NCI-H460 (cell line): ENCODE results near the gene ZNF543. TPM values are rescaled to one million over a fixed set of nuclear protein-coding genes. Genes with fewer than 3 reads are reported as not detected.
"Not testable (repeated sequence)": the region's sequence is repeated elsewhere in the genome, so short reads cannot be mapped to it uniquely, and the experiment has no call there.

Source experiments
- DNase-seq: peaks from one replicate; pipeline ENCODE4 v3.0.0-alpha.2; 2016; ENCODE audit warnings: low read depth; ENCODE audit errors: extremely low read depth
- polyA plus RNA-seq: library from polyadenylated mRNA; depleted of rRNA; stranded (reverse); fragments of >200 nt; gene quantifications from 2 replicates; pipeline ENCODE4 v1.2.3, GENCODE V29; 2014; cell fraction: nucleus; rRNA removed
- total RNA-seq: library from RNA; depleted of rRNA; stranded (reverse); fragments of >200 nt; shearing (Covaris generic); gene quantifications from 2 replicates; pipeline ENCODE4 v1.2.3, GENCODE V29; 2014; rRNA removed

ZNF543 gene
- 9.8 and 10.1 TPM in 2 replicates for total RNA-seq
- polyA plus RNA-seq: 1.7 and 4.3 TPM in 2 replicates

DNA sequence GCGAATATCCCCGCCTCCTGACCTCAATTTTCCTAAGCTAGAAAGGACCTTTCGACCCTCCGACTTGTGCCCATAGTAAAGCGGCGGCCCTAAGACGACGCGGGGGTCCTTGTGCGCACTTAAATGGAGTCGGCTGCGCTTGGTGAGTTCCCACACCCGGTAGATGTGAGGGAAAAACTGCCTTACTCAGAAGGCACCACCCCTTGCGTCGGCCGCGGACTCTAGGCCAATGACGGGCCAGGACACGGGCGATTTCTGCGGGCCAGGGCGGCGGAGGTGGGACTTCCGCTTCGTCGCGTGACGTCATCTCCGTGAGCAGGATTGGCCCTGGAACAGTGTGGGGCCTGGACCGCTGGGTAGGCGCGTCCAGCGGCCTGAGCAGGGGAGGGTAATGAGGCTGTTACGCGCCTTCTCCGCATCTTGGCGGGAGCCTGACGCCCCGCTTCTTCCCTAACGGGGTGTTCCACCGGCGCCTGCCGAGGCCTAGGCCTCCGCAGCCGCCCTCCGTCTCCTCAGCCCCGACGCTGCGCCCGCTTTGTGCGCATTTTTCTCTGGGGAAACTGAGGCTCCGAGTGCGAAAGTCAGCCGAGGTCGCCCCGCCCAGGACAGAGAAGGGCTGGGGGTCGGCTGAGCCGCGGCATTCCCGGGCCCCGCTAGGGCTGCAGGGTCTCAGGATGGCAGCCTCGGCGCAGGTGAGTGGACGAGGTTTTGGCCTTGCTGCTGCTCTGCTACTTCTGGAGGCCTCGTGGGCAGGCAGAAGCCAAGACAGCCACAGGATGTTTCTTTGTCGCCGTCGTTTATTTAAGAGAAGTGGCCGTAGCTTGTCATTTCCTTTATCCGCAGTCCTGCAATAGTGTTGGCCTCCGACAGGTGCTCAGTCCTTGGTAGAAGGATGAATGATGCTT lies at the start of gene ZNF543:
ZNF543 (plus strand) TSS at position 293 of the 905 bp plus-strand sequence; CDS start at position 675, 382 bp downstream.
- DNase-seq: peak; percentile 93

DNA sequence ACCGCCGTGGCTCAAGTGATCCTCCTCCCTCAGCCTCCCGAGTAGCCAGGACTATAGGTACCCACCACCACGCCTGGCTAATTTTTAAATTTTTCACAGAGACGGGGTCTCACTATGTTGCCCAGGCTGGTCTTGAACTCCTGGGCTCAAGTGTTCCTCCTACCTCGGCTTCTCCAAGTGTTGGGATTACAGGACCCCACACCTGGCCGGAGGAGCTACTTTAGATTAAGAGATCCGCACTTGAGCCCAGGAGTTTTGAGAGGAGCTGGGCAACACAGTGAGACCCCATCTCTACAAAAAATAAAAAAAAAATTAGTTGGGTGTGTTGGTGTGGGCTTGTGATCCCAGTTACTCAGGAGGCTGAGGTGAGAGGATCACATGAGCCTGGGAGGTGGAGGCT lies 49.0 kb upstream of the ZNF543 start:
- no peak for DNase-seq

DNA sequence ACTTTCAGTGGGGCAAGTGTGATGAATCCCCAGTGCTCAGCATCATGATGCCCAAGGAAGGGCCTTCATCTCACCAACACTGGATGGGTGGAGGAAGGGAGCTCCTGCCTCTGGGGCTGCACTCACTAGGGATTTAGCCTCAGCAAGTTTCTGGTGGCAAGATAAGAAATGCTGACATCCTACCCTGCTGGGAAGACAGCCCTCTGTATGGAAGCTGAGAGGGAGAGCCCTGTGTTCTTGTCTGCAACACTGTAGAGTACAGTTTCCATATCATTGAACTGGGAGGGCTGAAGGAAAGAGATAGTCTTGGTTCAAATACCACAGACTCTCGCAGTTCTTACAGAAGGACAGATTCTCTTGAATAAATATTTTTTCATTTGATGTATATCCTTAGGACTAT lies 47.3 kb upstream of the ZNF543 start:
- DNase-seq: no peak

DNA sequence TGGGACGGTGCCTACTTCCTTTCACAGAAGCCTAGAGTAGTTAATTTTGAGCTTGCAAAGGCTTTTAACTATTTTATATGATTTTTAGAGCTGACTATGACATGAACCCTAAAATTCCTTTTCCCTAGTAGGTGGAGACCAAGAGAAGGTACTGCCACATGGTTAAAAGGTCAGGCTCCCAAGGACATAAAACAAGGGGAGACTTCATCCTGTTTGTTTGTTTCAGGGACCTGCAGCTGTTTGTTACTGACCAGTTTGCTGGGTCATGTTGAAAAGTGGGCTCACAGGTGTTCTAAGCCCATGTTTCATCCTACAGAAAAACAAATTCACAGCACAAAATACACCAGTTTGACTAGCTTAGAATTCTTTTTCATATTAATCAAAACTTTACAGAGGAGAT lies 43.8 kb upstream of the ZNF543 start:
- DNase-seq: no peak

DNA sequence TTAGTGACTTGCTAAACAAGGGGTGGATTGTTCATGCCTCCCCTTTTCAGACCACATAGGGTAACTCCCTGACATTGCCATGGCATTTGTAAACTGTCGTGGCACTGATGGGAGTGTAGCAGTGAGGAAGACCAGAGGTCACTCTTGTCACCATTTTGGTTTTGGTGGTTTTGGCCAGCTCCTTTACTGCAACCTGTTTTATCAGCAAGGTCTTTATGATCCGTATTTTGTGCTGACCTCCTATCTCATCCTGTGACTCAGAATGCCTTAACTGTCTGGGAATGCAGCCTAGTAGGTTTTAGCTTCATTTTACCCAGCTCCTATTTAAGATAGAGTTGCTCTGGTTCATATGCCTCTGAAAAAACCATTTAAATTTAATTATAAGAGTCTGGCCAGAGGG lies 41.8 kb upstream of the ZNF543 start:
- DNase-seq: not testable (repeated sequence)

DNA sequence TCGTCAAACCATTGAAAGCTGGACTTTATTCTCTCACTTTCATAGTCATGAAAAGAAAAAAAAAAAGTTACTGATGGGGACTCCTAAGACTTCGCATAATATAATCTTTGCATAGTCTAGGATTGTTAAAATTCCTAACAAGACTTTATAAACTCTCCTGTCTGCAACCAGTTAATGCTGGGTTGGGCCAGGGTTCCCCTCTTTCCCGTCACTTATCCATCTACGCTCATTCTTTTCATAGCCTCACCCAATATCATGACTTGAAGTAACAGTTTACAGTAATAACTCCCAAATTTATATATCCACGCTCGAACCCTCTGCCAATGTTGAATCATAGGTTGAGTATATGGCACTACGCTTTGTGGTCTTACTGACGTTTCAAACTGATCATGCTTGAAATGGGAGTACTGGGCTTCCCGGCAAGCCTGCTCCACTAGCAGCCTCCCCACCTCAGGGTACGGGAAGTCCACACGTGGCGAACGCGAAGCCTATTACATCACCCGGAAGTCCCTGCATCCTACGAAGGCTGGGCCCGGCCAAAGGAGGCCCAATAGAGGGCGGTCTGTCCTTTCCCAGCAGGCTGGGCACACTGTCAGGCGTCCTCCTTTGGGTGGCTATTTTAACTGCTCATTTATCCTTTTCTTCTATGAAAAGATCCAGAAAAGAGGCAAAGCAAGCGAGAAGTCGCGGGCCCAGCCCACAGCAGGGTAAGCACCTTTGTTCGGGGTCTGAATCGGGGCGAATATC lies 40.7 kb upstream of the ZNF543 start:
- peak; percentile 90 for DNase-seq

DNA sequence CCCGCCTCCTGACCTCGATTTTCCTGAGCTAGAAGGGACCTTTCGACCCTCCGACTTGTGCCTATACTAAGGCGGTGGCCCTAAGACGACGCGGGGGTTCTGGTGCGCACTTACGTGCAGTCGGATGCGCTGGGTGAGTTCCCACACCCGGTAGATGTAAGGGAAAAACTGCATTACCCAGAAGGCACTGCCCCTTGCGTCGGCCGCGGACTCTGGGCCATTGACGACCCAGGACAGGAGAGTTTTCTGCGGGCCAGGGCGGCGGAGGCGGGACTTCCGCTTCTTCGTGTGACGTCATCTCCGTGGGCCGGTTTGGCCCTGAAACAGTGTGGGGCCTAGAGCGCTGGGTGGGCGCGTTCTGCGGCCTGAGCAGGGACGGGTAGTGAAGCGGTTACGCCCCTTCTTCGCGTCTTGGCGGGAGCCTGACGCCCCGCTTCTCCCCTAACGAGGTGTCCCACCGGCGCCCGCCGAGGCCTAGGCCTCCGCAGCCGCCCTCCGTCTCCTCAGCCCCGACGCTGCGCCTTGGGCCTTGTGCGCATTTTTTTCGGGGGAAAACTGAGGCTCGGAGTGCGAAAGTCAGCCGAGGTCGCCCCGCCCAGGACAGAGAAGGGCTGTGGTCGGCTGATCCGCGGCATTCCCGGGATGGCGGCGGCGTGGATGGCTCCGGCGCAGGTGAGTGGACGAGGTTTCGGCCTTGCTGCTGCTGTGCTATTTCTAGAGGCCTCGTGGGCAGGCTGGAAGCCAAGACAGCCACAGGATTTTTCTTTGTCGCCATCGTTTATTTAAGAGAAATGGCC lies 39.9 kb upstream of the ZNF543 start, which contains the start of gene ZNF460:
ZNF460 (plus strand) TSS at position 321 of the 797 bp plus-strand sequence; CDS start at position 643, 322 bp downstream.
- DNase-seq: peak; percentile 92

DNA sequence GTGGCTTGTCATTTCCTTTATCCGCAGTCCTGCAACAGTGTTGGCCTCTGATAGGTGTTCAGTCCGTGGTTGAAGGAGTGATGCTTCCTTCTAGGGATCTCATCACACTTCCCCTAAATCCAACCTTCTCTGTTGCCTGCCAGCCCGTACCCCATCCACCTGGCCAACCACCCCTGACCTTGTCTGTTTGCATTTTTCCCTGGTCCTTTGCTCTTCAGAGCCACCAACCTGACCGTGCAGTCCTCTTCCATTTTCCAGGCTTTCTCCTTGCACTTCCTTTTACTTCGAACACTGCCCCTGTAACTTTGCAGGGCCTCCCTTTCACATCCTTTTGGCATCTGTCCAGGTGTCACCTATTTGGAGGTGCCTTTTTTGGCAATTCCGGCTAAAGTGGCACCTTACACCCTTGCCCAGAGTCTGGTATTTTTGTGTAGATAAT lies 39.3 kb upstream of the ZNF543 start:
- no peak for DNase-seq

DNA sequence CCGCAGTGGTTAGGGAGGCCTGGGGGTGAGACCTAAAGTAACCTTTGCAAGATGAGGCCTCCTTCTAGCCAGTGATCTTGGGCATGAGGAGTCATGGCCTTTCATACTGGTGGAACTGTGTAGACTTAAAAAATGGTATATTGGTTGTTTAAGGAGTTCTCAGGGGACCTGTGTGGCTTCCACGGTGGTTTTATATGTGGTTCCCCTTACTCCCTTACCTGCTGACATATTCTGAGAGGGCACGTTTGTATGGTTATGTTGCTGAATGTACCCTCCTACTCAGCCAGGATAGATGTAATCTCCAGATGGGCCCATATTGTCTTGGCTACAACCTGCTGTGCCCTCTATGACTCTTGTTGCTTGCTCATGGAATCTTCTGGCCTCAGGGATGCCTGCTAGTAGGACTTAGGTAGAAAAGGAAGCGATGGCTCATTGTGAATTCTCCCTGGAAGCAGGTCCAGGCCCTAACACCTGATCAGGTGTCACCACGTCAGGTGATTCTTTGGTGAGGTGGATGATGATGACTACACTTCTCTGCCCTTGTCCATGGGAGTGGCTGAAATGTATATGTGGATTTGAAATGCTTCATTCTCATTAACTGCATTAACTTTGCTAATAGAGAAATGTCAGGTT lies 38.1 kb upstream of the ZNF543 start:
- DNase-seq: no peak

DNA sequence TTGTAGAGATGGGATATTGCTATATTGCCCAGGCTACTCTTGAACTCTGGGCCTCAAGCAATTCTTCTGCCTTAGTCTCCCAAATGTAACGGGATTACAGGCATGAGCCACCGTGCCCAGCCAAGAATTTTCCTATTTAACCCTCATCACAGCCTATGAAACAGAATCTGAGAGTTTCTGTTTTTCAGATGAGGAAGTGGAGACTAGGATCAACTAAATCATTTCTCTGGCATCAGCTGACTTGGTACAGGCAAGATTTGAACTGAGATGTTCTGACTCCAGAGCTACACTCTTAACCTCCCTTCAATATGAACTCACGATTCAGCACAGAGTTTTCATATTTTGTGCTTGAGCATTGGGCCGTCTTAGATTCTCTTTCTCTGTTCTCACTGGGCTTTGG lies 31.9 kb upstream of the ZNF543 start:
- DNase-seq: no peak

DNA sequence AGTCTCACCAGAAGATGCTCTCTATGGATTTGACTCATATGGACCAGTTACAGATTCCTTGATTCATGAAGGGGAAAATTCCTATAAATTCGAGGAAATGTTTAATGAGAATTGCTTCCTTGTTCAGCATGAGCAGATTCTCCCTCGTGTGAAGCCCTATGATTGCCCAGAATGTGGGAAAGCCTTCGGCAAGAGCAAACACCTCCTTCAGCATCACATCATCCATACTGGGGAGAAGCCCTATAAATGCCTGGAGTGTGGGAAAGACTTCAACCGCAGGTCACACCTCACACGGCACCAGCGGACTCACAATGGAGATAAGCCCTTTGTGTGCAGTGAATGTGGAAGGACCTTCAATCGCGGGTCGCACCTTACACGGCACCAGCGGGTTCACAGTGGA lies 29.3 kb upstream of the ZNF543 start:
- no peak for DNase-seq

DNA sequence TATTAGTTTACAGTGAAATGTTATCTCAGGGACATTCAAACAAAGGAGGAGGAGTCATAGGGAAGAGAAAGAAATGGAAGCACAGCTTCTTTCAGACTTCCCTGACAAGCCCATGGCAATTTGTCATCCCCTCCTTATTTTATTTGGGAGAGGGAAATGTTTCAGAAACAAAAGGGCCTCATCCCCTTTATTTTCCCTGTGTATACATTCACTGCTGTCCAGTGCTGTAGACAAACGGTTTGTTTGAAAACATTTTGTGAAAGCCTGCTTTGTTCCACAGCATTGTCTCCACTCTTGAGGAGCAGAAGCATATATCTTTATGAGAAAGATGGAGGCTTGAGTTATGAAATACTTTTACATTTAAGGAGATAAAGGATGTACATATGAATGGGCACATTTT lies 27.7 kb upstream of the ZNF543 start:
- no peak for DNase-seq

DNA sequence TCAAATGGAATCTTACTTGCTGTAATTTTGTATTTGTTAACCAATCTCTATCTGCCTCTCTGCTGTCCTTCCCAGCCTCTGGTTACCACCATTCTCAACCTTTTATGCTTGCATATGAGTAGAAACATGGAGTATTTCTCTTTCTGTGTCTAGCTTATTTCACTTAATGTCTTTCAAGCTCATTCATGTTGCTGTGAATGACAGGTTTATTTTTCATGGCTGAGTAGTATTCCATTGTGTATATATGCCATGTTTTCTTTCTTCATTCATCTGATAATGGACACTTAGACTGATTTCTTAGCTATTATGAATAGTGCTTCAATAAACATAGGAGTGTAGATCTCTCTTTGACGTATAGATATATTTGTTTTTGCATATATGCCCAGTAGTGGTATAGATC lies 26.6 kb upstream of the ZNF543 start:
- DNase-seq: no peak

DNA sequence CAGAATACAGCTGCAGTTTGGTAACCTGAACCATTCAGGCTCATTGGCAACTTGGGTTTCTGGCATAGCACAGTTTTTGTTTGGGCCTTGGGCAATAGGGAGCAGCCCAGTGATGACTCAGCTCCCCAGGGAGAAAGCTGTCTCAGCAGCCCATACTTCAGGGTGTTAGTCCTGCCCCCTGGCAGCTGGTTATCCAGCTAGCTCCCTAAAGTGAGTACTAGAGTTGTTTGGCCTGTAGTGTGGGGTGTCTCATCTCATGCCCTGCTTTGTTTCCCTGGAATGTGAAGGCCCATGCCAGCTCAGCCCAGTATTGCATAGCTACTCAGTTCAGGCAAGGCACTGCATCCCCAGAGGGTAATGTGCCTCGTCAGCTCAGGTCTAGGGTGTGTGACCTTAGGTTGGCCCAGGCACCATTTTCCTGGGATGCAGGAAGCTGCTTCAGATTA lies 18.2 kb upstream of the ZNF543 start:
- DNase-seq: peak; percentile 24

DNA sequence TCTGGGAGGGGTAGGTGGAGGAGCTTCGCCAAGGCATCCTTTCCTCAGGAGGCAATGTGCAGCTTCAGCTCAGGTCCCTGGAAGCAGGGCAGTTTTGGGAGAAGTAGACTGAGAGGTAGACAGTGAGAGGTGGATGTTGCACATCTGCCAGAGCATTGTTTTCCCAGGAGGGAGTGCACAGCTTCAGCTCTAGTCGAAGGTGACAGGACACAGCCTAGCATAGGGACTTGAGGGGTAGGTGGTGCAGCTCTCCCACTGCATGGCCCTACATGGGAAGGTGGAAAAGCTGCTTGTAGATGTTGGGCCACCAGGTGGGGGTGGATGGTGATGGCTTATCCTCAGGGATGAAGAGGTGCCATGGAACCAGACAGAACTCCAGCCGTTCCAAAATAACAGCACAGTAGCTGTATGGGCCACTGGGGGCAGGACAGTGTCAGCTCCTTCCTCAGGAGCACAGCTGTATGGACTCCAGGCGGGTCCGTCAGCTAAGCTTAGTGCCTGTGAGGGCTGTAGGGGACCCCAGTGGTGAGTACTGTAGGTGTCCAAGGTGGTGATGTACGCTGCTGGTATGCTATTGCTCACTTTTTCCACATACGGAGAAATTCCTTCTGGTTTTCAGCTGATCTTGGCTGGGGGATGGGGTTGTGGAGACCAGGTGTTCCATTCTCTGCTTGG lies 17.4 kb upstream of the ZNF543 start:
- DNase-seq: no peak

DNA sequence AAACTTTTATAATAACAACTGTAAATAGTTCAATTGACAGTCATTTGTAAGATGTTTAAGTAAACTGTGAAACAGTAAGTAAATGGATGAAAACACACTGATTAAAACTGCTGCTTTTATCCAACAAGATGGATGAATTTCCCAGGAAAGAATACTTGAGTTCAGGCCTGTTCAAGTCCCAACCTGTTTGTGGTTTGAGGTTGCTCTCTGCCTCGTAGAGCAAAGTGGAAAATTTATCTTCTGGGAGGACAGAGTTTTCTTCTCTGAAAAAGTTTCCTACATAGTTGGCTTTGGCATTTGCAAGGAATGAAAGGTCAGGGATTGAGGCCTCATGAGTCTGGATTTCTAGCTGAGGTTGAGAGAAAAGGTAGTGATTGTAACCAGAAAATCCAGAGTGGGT lies 15.2 kb upstream of the ZNF543 start:
- DNase-seq: no peak

DNA sequence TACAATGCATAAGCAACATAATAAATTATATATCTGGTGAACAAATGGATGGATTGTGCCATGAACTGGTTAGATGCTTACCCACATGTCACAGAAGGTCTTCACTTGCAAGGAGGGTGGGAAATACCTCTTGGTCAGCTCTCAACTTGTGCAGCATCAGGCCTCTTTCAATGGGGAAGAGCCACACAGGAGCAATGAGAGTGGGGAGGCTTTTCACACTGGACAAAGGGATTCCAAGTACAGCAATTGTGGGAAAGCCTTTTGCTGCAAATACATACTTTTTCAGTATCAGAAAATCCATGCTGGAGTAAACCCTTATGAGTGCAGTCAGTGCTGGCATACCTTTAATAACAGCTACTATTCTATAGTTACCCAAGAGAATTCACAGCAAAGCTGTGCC lies 11.8 kb upstream of the ZNF543 start:
- DNase-seq: no peak

DNA sequence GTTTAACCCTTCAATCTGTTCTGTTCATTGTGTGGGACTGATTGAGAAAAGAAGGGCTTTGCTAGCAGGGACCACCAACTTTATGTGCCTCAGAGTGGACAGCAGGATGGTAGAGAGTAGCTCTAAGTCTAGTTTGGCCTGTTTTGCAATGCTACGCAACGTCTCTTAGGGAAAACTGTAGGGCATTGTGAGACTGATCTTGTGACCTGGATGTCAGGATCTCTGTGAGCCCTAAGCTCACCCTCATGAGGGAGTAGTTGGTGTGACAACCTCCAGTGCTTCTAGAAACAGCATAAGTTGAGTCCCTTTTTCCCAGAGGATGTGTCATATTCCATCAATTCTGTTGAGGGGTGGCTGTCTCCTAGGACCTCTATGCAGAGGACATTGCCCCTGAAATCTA lies 9.5 kb upstream of the ZNF543 start:
- DNase-seq: no peak

DNA sequence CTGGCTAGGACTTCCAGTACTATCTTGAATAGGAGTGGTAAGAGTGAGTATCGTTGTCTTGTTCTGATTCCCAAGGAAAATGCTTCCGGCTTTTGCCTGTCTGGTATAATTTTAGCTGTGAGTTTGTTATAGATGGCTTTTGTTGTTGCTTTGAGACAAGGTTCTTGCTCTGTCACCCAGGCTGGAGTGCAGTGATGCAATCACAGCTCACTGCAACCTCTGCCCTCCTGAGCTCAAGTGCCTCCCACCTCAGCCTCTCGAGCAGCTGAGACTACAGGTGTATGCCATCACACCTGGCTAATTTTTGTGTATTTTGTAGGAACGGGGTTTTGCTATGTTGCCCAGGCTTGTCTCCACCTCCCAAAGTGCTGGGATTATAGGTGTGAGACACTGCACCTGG lies 6.1 kb upstream of the ZNF543 start:
- no peak for DNase-seq

DNA sequence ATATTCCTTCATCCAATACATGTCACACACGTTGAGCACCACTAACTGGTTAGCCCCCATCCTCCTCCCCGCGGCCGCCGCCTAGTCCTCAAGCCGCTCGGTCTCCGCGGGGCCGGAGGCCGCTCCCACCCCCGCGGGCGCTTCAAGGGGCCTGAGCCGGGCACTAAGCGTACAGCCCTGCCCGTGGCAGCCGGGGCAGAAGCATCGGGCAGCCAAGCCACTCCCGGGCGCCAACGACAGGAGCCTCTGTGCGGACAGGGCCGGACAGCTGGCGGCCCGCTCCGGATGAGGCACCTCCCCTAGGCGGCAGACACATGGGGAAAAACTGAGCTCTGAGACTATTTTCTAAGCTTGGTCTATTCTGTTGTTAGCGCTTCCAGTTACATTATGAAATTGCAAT lies 2.8 kb upstream of the ZNF543 start:
- no peak for DNase-seq
